ENCODE data around the gene TBX5. TPM values are rescaled to one million over a fixed set of nuclear protein-coding genes. Genes with fewer than 3 reads are reported as not detected.

The TBX5 gene
- total RNA-seq, 1 donor from 2014 or later = not detected

- no peaks in the 10 kb centered on the region for H3K27me3 ChIP-seq (ENCODE audit: control insufficient read depth, insufficient read depth, low read length)
- FAIRE-seq (no peak), DNase-seq (ENCODE audit: low read depth) (no peak)
- no peak overlapping the region for H3K4me3 ChIP-seq (ENCODE audit: low read depth, low read length)
- no peaks in the 10 kb centered on the region for H3K36me3 ChIP-seq (ENCODE audit: control insufficient read depth, insufficient read depth, low read length)
- TF ChIP-seq CTCF (IDR thresholded peaks at IDR 0.05; ENCODE audit: insufficient read depth, low read length, severe bottlenecking) = no peak
Observed at GRCh38 chr12:114335607-114336006, 70.3 kb downstream of the TBX5 start.

- no peak for TF ChIP-seq CTCF (IDR thresholded peaks at IDR 0.05; ENCODE audit: insufficient read depth, low read length, severe bottlenecking)
- H3K36me3 ChIP-seq (ENCODE audit: control insufficient read depth, insufficient read depth, low read length) = no peaks in the 10 kb centered on the region
- DNase-seq (ENCODE audit: low read depth) (no peak), FAIRE-seq (no peak)
- no peak overlapping the region for H3K4me3 ChIP-seq (ENCODE audit: low read depth, low read length)
- no peaks in the 10 kb centered on the region for H3K27me3 ChIP-seq (ENCODE audit: control insufficient read depth, insufficient read depth, low read length)
Observed at GRCh38 chr12:114334395-114334794, 71.5 kb downstream of the TBX5 start.

- H3K4me3 ChIP-seq (ENCODE audit: low read depth, low read length) = no peak overlapping the region
- no peaks in the 10 kb centered on the region for H3K36me3 ChIP-seq (ENCODE audit: control insufficient read depth, insufficient read depth, low read length)
- TF ChIP-seq CTCF (IDR thresholded peaks at IDR 0.05; ENCODE audit: insufficient read depth, low read length, severe bottlenecking) = no peak
- no peak for DNase-seq (ENCODE audit: low read depth)
- FAIRE-seq = no peak
- H3K27me3 ChIP-seq (ENCODE audit: control insufficient read depth, insufficient read depth, low read length) = no peaks in the 10 kb centered on the region
Observed at GRCh38 chr12:114328292-114328691, 77.7 kb downstream of the TBX5 start.

- no peak for TF ChIP-seq CTCF (IDR thresholded peaks at IDR 0.05; ENCODE audit: insufficient read depth, low read length, severe bottlenecking)
- Histone ChIP-seq H3K27me3 (ENCODE audit: control insufficient read depth, insufficient read depth, low read length) (no peaks in the 10 kb centered on the region), H3K4me3 (ENCODE audit: low read depth, low read length) (no peak overlapping the region), H3K36me3 (ENCODE audit: control insufficient read depth, insufficient read depth, low read length) (no peaks in the 10 kb centered on the region)
- FAIRE-seq (no peak), DNase-seq (ENCODE audit: low read depth) (no peak)
Observed at GRCh38 chr12:114327765-114328164, 78.2 kb downstream of the TBX5 start.

- DNase-seq (ENCODE audit: low read depth) (no peak), FAIRE-seq (no peak)
- Histone ChIP-seq H3K27me3 (ENCODE audit: control insufficient read depth, insufficient read depth, low read length) (no peaks in the 10 kb centered on the region), H3K36me3 (ENCODE audit: control insufficient read depth, insufficient read depth, low read length) (no peaks in the 10 kb centered on the region), H3K4me3 (ENCODE audit: low read depth, low read length) (no peak overlapping the region)
- TF ChIP-seq CTCF (IDR thresholded peaks at IDR 0.05; ENCODE audit: insufficient read depth, low read length, severe bottlenecking) = no peak
Observed at GRCh38 chr12:114321524-114321923, 84.4 kb downstream of the TBX5 start.

GRCh38 chr12:114320968-114321367 lies 85.0 kb downstream of the TBX5 start:
- no peak for TF ChIP-seq CTCF (IDR thresholded peaks at IDR 0.05; ENCODE audit: insufficient read depth, low read length, severe bottlenecking)
- DNase-seq (ENCODE audit: low read depth) (no peak), FAIRE-seq (no peak)
- Histone ChIP-seq H3K27me3 (ENCODE audit: control insufficient read depth, insufficient read depth, low read length) (no peaks in the 10 kb centered on the region), H3K4me3 (ENCODE audit: low read depth, low read length) (no peak overlapping the region), H3K36me3 (ENCODE audit: control insufficient read depth, insufficient read depth, low read length) (no peaks in the 10 kb centered on the region)

Data from bronchial epithelial cell (primary cell).